OCI-M2 (cell line): Measurements from ENCODE around the gene DNAH14.

ENCODE experiments used
- DNase-seq: peaks from one replicate; lab custom pipeline; 2025; ENCODE audit not compliant: unreplicated experiment; lab: John Stamatoyannopoulos, UW

The DNAH14 gene

DNA sequence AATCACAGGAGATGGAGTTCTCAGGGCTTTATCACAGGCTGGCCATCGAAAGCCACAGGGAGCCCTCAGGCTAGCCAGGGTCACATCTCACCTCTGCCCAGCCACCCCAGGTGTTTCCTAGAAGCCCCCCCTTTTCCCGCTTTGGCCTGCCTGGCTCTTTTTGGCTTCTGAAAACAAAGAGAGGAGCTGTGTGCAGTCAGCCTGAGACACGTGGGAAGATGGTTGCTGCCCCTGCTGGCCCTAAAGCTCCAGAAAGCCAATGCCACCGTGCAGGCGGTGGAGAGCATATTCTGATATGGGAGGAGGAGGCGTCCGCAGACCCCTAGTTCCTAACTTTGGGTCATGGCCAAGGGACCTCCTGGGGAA lies 517.1 kb downstream of the DNAH14 start:
- no peak for DNase-seq

DNA sequence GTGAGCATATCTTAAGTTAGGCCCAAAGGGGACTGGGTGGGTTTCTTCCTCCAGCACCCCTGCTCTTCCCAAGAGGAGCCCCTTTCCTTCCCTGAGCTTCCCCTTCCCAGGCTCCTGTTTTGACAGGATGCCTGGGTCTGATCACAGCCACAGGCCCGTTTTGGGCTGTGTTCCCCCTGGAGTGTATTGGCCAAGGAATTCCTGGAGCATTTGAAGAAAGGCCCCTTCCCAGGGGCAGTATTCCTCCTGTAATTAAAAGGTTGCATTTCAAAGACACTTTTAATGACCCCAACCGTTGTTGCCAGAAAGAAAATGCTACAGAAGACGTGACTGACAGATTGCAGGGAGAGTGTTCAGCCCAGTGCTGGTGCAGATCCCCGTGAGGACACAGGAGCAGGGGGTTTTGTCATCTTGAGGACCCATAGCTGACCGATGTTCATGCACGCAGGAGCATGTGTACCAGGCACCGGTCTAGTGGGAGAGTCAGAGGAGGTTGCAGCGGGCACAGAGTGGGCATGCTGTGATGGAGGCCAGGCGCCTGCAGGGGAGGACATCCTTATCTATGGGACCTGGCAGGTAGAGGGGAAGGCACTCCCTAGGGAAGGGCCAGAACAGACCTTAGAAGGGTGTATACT lies 517.6 kb downstream of the DNAH14 start:
- DNase-seq = no peak

DNA sequence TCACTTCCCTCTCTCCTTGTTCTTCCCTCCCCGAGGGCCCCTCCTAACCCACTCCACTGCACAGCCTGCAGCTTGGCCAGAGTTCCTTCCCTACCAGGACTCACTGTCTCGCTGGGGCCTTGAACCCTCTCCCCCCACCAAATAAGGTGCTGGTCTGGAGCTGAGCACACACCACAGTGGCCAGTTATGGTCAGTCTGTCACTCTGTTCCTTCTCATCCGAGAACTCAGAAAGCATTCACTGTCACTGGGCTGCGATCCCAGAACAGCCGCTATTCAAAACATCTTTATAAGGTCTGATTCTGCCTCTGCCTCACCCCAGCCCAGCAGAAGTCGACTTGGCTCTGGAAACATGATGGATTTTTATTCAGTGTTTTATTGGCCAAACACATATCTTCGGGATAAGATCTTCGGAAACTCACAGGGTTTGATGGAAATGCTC lies 518.2 kb downstream of the DNAH14 start:
- no peak for DNase-seq

GRCh38 chr1:225448146-225448805 lies 518.8 kb downstream of the DNAH14 start:
- DNase-seq = no peak
